HepG2 (cell line): Measurements from ENCODE around the gene BHLHE23. TPM values are rescaled to one million over a fixed set of nuclear protein-coding genes. Genes with fewer than 3 reads are reported as not detected.

ENCODE experiments used
- ATAC-seq: fragments of 200-7000 bp; cut with Tn5 transposase; 3 replicates; pipeline ENCODE4 v1.9.1; 2020; ENCODE audit warnings: mild to moderate bottlenecking, moderate library complexity
- BruUV-seq: library from RNA; stranded (reverse); fragments of 400-500 nt; replicated peaks from 2 replicates; lab custom pipeline; 2021; lab: Mats Ljungman, UMichigan
- CTCF ChIA-PET: fragments of 300-600 bp; formaldehyde crosslinking; extraction: SDS; loops from one replicate; lab custom pipeline; 2021; ENCODE audit warnings: low total read pairs, inconsistent platforms, low intra/inter-chr PET ratio; lab: Yijun Ruan, JAX
- POLR2A ChIA-PET: fragments of 350-600 bp; sonication (Branson Sonifier 250); formaldehyde crosslinking; loops from one replicate; lab custom pipeline; 2020; ENCODE audit warnings: antibody characterized with exemption, inconsistent platforms; lab: Yijun Ruan, JAX
- DNase-seq: peaks from one replicate; pipeline ENCODE4 v3.0.0-alpha.2; 2015; ENCODE audit warnings: low spot score
- FAIRE-seq: peaks from 3 replicates; lab custom pipeline; 2011; peaks lifted over from hg19 to GRCh38; lab: Jason Lieb, UNC
- H2AFZ ChIP-seq: one replicate; pipeline ENCODE4 v1.6.1; 2011; ENCODE audit warnings: low read length, inconsistent platforms
- H3K27ac ChIP-seq: fragments of 300-600 bp; 3 replicates; pipeline ENCODE4 v1.8.0; 2011; ENCODE audit warnings: mixed run types, mild to moderate bottlenecking, mixed read lengths, low read length, inconsistent platforms; ENCODE audit not compliant: insufficient read depth; ENCODE audit errors: extremely low read length
- H3K27me3 ChIP-seq, 2 experiments: fragments of 200-600 bp in 1 of 2; 2 replicates in 1 of 2; 3 replicates in 1 of 2; pipeline versions ENCODE4 v1.6.0 to v1.8.0; 2011; ENCODE audit warnings: low read length in 2 of 2, mild to moderate bottlenecking in 2 of 2, moderate library complexity in 2 of 2, inconsistent platforms in 1 of 2; ENCODE audit not compliant: insufficient read depth in 2 of 2, control insufficient read depth in 1 of 2
- H3K36me3 ChIP-seq, 2 experiments: fragments of 200-600 bp in 1 of 2; replicated peaks in 1 of 2; 2 replicates in 1 of 2; 3 replicates in 1 of 2; pipeline versions ENCODE4 v1.5.1 to v1.8.0; 2011; ENCODE audit warnings: low read length in 2 of 2, inconsistent platforms in 1 of 2; ENCODE audit not compliant: insufficient read depth in 2 of 2, control insufficient read depth in 1 of 2
- H3K4me1 ChIP-seq: 2 replicates; pipeline ENCODE4 v1.5.1; 2012; ENCODE audit warnings: low read length, inconsistent platforms; ENCODE audit not compliant: insufficient read depth
- H3K4me2 ChIP-seq: 2 replicates; pipeline ENCODE4 v1.6.0; 2011; ENCODE audit warnings: low read depth, low read length, inconsistent platforms
- H3K4me3 ChIP-seq, 3 experiments: fragments of 200-600 bp in 1 of 3; sonication (generic), shearing (Covaris generic) in 1 of 3; replicated peaks in 1 of 3; 2 replicates each; pipeline ENCODE4 v1.5.1; 2011 to 2016; ENCODE audit warnings: low read length in 3 of 3, inconsistent platforms in 2 of 3, low read depth in 2 of 3, mild to moderate bottlenecking in 2 of 3, control low read depth in 1 of 3, mixed read lengths in 1 of 3; ENCODE audit not compliant: insufficient read depth in 1 of 3
- H3K79me2 ChIP-seq: one replicate; pipeline ENCODE4 v1.6.1; 2011; ENCODE audit warnings: low read length, inconsistent platforms; ENCODE audit not compliant: insufficient read depth
- H3K9ac ChIP-seq: 2 replicates; pipeline ENCODE4 v1.6.0; 2011; ENCODE audit warnings: mild to moderate bottlenecking, low read depth, low read length, inconsistent platforms; ENCODE audit not compliant: insufficient read depth
- H3K9me3 ChIP-seq: 2 replicates; pipeline ENCODE4 v1.5.1; 2012; ENCODE audit warnings: mild to moderate bottlenecking, low read length
- H4K20me1 ChIP-seq: 2 replicates; pipeline ENCODE4 v1.6.0; 2011; ENCODE audit warnings: inconsistent platforms, mild to moderate bottlenecking, low read length, moderate library complexity; ENCODE audit not compliant: insufficient read depth
- AGO2 ChIP-seq: fragments of 200-400 bp; formaldehyde crosslinking; optimal IDR thresholded peaks from 2 replicates; pipeline ENCODE3; 2017; ENCODE audit warnings: mild to moderate bottlenecking, low read depth, low read length, moderate library complexity
- AHR ChIP-seq: IDR thresholded peaks from 2 replicates; pipeline ENCODE4 v1.6.1; 2018; ENCODE audit warnings: missing genetic modification reagents, missing compliant biosample characterization
- CENPT ChIP-seq: sonication (generic); formaldehyde crosslinking; IDR thresholded peaks from 2 replicates; pipeline ENCODE4 v1.8.0; 2022; ENCODE audit warnings: low read depth, mild to moderate bottlenecking, moderate library complexity, missing genetic modification reagents
- GABPA ChIP-seq, 2 experiments: IDR thresholded peaks; 2 replicates each; pipeline ENCODE4 v1.6.1; 2011 to 2016; ENCODE audit warnings: low read depth in 2 of 2, low read length in 1 of 2, missing biosample characterization in 1 of 2, missing genetic modification characterization in 1 of 2
- POLR2G ChIP-seq: fragments of 200-400 bp; formaldehyde crosslinking; IDR thresholded peaks from 2 replicates; pipeline ENCODE4 v1.6.1; 2018; ENCODE audit warnings: mild to moderate bottlenecking, low read depth, low read length, moderate library complexity
- RXRB ChIP-seq: IDR thresholded peaks from 2 replicates; pipeline ENCODE4 v1.6.1; 2016; ENCODE audit warnings: borderline replicate concordance, missing genetic modification reagents, missing compliant biosample characterization
- SOX6 ChIP-seq, 2 experiments: fragments of 450-650 bp in 1 of 2; sonication (generic) in 1 of 2; formaldehyde crosslinking in 1 of 2; IDR thresholded peaks; 2 replicates each; pipeline versions ENCODE4 v1.4.0 to v1.6.1; 2017 to 2020; ENCODE audit warnings: antibody characterized with exemption in 1 of 2, mild to moderate bottlenecking in 1 of 2, missing genetic modification reagents in 1 of 2
- SSRP1 ChIP-seq: IDR thresholded peaks from 2 replicates; pipeline ENCODE4 v1.6.1; 2016; ENCODE audit warnings: control low read depth
- TRIM24 ChIP-seq: sonication (generic); formaldehyde crosslinking; IDR thresholded peaks from 2 replicates; pipeline ENCODE4 v1.8.0; 2022; ENCODE audit warnings: mild to moderate bottlenecking, missing genetic modification reagents
- ZBTB2 ChIP-seq: sonication (generic); formaldehyde crosslinking; IDR thresholded peaks from 2 replicates; pipeline ENCODE4 v1.8.0; 2022; ENCODE audit warnings: low read depth, missing genetic modification reagents
- ZC3H13 ChIP-seq: sonication (generic); formaldehyde crosslinking; IDR thresholded peaks from 2 replicates; pipeline ENCODE4 v1.8.1; 2023; ENCODE audit warnings: mild to moderate bottlenecking, missing genetic modification reagents, moderate library complexity
- ZSCAN31 ChIP-seq: sonication (generic); formaldehyde crosslinking; IDR thresholded peaks from 2 replicates; pipeline ENCODE4 v1.5.0; 2020; ENCODE audit warnings: low read depth, mild to moderate bottlenecking, missing genetic modification reagents
- WGBS: methylation state at CpG from one replicate; pipeline ENCODE4 v1.1.6; 2017; ENCODE audit warnings: low lambda C conversion rate; 5-methylcytosine and 5-hydroxymethylcytosine counted together
- in situ Hi-C: cut with HindIII; loops from 2 replicates; pipeline ENCODE4 v1.10.0; 2017; ENCODE audit warnings: low pct_unique_long_range_greater_than_20kb; ENCODE audit not compliant: extremely low pct_ligation_motif_present
- intact Hi-C: fragments of 100-400 bp; cut with micrococcal nuclease; formaldehyde crosslinking; loops from one replicate; pipeline ENCODE4 v1.10.0; 2022; ENCODE audit not compliant: unreplicated experiment
- polyA plus RNA-seq, 8 experiments: library from polyadenylated mRNA; depleted of rRNA in 3 of 8; stranded (reverse) in 7 of 8; unstranded in 1 of 8; fragments of >200 nt; fragmentation: Illumina TruSeq in 4 of 8; extraction: Trizol in 4 of 8; gene quantifications; 2 replicates each; pipeline versions ENCODE4 v1.2.1 to v1.2.3, GENCODE V29; 2011 to 2016; ENCODE audit warnings: low read depth in 4 of 8, missing spikeins in 1 of 8, mixed read lengths in 1 of 8; ENCODE audit not compliant: insufficient read depth in 1 of 8
- total RNA-seq, 5 experiments: library from RNA; depleted of rRNA; stranded (reverse); fragments of >200 nt; fragmentation: Illumina TruSeq; extraction: Trizol; gene quantifications; 2 replicates each; pipeline ENCODE4 v1.2.3, GENCODE V29; 2016; ENCODE audit warnings: low read depth in 1 of 5
- TF ChIP-seq, protein P1 (sequence below): sonication (generic); formaldehyde crosslinking; IDR thresholded peaks from 2 replicates; pipeline ENCODE4 v1.4.0; 2020; ENCODE audit warnings: missing genetic modification reagents
- TF ChIP-seq, protein P2 (sequence below): sonication (generic); formaldehyde crosslinking; IDR thresholded peaks from 2 replicates; pipeline ENCODE4 v1.5.1; 2020; ENCODE audit warnings: mild to moderate bottlenecking, missing genetic modification reagents, moderate library complexity

BHLHE23 gene
- total and polyA plus RNA-seq, 2 of the 13 experiments (the other 11 are each of a cell fraction or from before 2014, with no cell fraction given), result not detected

DNA sequence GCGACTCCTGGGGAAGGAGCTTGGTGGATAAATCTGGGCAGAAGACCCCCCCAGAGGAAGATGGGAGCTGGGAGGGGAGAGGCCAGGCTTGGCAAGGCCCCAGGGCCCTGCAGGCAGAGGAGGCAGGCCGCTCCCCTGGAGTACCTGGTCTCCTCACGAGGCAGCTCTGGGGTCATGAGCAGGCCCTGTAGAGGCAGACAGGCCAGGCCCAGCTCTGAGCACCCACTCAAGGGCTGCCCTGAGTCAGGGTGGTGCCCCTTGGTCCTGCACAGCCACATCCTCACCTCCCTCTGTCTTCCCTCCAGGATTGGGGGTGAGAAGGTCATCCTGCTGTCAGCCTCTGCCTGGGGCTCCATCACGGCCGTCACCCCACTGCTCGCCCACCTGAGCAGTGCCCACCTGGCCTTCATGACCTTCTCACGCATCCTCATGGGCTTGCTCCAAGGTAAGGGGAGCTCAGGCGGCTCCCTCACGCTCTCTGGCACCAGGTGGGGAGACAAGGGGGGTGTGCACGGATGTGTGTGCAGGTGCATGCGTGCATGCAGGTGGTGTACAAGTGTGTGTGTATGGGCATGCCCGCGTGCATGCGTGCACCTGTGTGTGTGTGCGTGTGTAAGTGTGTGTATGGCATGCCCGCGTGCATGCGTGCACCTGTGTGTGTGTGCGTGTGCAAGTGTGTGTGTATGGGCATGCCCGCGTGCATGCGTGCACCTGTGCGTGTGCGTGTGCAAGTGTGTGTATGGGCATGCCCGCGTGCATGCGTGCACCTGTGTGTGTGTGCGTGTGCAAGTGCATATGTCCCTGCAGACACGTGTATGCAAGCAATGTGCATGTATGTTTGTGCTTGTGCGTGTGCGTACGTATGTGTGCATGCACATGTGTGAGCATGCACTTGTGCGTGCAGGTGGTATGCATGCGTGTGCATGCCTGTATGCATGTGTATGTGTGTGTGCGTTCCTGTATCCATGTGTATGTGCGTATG is 49.3 kb downstream of the BHLHE23 start:
- Histone ChIP-seq H4K20me1 (peaks cover 53% of the 10 kb centered on the region), H3K9ac (no peak overlapping the region), H3K4me1 (peaks cover 47% of the 10 kb centered on the region), H3K36me3 (peaks cover 48 to 62% of the 10 kb centered on the region in 2 experiments), H3K9me3 (no peaks in the 10 kb centered on the region), H3K79me2 (peaks cover 47% of the 10 kb centered on the region), H3K27ac (no peak overlapping the region), H3K4me2 (peak overlapping the region; percentile 2; the same call in 1 of the 2 replicates), H3K27me3 (no peaks in the 10 kb centered on the region; a peak in 1 of 5 replicates), H2AFZ (no peak overlapping the region), H3K4me3 (no peak overlapping the region)
- ChIA-PET CTCF (no interaction called here), POLR2A (interaction anchor here (1.3 kb wide), 1 partner anchor 96 kb away, joined by 5 read pairs; the partner anchor contains the start of gene TCFL5)
- ATAC-seq (no peak), FAIRE-seq (no peak), DNase-seq (no peak)
- BruUV-seq, result no TSS peak
- in situ Hi-C loops (no loop called here), intact Hi-C loops (no loop called here)
- 94% methylated on average over 36 of the region's 36 CpGs for WGBS
- TF ChIP-seq GABPA (IDR thresholded peaks at IDR 0.05; ENCODE audit: low read depth, low read length) (no peak), GABPA (CRISPR knock-in tag; IDR thresholded peaks at IDR 0.05; ENCODE audit: low read depth) (no peak), ZC3H13 (peak; percentile 62; the same call in 1 of the 2 replicates), SSRP1 (CRISPR knock-in tag) (peak; percentile 27; the same call in 1 of the 2 replicates), SOX6 (IDR thresholded peaks at IDR 0.05) (no peak), SOX6 (CRISPR knock-in tag; IDR thresholded peaks at IDR 0.05) (no peak), ZSCAN31 (CRISPR knock-in tag) (0 out of 2 replicates have a peak, but pooled peaks have one; percentile 16), AGO2 (peak; percentile 93), TRIM24 (peak; percentile 46; the same call in 1 of the 2 replicates), RXRB (CRISPR knock-in tag) (no peak), AHR (CRISPR knock-in tag) (0 out of 2 replicates have a peak, but pooled peaks have one; percentile 42), POLR2G (0 out of 2 replicates have a peak, but pooled peaks have one; percentile 22), CENPT (CRISPR knock-in tag) (0 out of 2 replicates have a peak, but pooled peaks have one; percentile 39), ZBTB2 (CRISPR knock-in tag) (no peak)
- TF ChIP-seq, protein P1, sequence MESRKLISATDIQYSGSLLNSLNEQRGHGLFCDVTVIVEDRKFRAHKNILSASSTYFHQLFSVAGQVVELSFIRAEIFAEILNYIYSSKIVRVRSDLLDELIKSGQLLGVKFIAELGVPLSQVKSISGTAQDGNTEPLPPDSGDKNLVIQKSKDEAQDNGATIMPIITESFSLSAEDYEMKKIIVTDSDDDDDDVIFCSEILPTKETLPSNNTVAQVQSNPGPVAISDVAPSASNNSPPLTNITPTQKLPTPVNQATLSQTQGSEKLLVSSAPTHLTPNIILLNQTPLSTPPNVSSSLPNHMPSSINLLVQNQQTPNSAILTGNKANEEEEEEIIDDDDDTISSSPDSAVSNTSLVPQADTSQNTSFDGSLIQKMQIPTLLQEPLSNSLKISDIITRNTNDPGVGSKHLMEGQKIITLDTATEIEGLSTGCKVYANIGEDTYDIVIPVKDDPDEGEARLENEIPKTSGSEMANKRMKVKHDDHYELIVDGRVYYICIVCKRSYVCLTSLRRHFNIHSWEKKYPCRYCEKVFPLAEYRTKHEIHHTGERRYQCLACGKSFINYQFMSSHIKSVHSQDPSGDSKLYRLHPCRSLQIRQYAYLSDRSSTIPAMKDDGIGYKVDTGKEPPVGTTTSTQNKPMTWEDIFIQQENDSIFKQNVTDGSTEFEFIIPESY (CRISPR knock-in tag), result peak; percentile 23; the same call in 1 of the 2 replicates
- TF ChIP-seq, protein P2, sequence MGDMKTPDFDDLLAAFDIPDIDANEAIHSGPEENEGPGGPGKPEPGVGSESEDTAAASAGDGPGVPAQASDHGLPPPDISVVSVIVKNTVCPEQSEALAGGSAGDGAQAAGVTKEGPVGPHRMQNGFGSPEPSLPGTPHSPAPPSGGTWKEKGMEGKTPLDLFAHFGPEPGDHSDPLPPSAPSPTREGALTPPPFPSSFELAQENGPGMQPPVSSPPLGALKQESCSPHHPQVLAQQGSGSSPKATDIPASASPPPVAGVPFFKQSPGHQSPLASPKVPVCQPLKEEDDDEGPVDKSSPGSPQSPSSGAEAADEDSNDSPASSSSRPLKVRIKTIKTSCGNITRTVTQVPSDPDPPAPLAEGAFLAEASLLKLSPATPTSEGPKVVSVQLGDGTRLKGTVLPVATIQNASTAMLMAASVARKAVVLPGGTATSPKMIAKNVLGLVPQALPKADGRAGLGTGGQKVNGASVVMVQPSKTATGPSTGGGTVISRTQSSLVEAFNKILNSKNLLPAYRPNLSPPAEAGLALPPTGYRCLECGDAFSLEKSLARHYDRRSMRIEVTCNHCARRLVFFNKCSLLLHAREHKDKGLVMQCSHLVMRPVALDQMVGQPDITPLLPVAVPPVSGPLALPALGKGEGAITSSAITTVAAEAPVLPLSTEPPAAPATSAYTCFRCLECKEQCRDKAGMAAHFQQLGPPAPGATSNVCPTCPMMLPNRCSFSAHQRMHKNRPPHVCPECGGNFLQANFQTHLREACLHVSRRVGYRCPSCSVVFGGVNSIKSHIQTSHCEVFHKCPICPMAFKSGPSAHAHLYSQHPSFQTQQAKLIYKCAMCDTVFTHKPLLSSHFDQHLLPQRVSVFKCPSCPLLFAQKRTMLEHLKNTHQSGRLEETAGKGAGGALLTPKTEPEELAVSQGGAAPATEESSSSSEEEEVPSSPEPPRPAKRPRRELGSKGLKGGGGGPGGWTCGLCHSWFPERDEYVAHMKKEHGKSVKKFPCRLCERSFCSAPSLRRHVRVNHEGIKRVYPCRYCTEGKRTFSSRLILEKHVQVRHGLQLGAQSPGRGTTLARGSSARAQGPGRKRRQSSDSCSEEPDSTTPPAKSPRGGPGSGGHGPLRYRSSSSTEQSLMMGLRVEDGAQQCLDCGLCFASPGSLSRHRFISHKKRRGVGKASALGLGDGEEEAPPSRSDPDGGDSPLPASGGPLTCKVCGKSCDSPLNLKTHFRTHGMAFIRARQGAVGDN (CRISPR knock-in tag), result 0 out of 2 replicates have a peak, but pooled peaks have one; percentile 12
